ENCODE measurements around the gene GPR160. TPM values are rescaled to one million over a fixed set of nuclear protein-coding genes. Genes with fewer than 3 reads are reported as not detected.

Gene GPR160
- total RNA-seq, 1 donor from 2014 or later: 1.2 TPM

DNA sequence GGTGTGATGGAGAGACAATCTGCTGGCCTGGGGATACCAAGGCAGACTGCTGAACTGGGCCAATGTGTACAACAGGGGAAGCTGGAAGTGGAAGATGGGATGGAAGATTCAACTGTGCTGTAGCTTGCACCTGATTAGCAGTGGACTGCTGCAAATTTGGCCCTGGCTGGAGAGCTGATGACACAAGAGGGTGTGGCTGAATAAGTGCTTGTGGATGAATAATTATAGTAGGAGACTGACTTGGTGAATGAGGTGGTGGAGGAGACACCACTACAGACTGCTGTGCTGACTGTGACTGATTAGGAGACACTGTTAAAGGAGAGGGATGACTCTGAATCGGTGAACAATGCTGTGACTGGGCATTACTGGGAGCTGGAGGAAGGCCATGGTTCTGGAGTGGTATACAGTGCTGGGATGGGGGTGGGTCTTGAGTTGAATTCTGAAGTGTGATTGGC is 91.2 kb downstream of the GPR160 start:
- H3K4me3 ChIP-seq: no peak overlapping the region
- no peak overlapping the region for H3K27ac ChIP-seq
- H3K36me3 ChIP-seq: peaks cover 0 to 38% of the 10 kb centered on the region in 2 donors
- DNase-seq (ENCODE audit: extremely low spot score in 2 of 2): no peak
- no peak for TF ChIP-seq POLR2AphosphoS5 (IDR thresholded peaks at IDR 0.05; ENCODE audit: insufficient read depth in 1 of 2, low read depth in 1 of 2)
- TF ChIP-seq CTCF (IDR thresholded peaks at IDR 0.05): no peak
- no peak for TF ChIP-seq POLR2A (IDR thresholded peaks at IDR 0.05)
- H3K27me3 ChIP-seq: no peaks in the 10 kb centered on the region
- H3K4me1 ChIP-seq: peaks cover 8% of the 10 kb centered on the region
- H3K9me3 ChIP-seq: no peaks in the 10 kb centered on the region
- intact Hi-C loops (cut with DNase I): no loop called here

- intact Hi-C loops (cut with DNase I): no loop called here
- peaks cover 8% of the 10 kb centered on the region for H3K4me1 ChIP-seq
- H3K9me3 ChIP-seq: no peaks in the 10 kb centered on the region
- TF ChIP-seq CTCF (IDR thresholded peaks at IDR 0.05): no peak
- no peak for TF ChIP-seq POLR2AphosphoS5 (IDR thresholded peaks at IDR 0.05; ENCODE audit: insufficient read depth in 1 of 2, low read depth in 1 of 2)
- TF ChIP-seq POLR2A (IDR thresholded peaks at IDR 0.05): no peak
- H3K4me3 ChIP-seq: no peak overlapping the region
- peaks cover 0 to 49% of the 10 kb centered on the region in 2 donors for H3K36me3 ChIP-seq
- H3K27me3 ChIP-seq: no peaks in the 10 kb centered on the region
- no peak for DNase-seq (ENCODE audit: extremely low spot score in 2 of 2)
- H3K27ac ChIP-seq: no peak overlapping the region
These were observed 92.7 kb downstream of the GPR160 start for GRCh38 chr3:170130532-170130931.

DNA sequence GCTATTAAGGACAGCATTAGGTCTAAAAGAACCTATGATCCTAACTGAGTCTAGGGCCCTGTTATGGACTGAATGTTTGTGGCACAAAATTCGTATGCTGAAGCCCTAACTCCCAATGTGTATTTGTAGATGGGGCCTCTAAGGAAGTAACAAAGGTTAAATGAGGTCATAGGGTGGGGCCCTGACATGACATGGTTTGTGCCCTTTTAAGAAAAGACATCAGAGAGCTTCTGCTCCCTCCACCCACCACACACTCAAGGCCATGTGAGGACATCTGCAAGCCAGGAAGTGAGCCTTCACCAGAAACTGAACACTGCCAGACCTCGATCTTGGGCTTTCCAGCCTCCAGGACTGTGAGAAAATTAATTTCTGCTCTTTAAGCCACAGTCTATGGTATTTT is 94.5 kb downstream of the GPR160 start:
- intact Hi-C loops (cut with DNase I): no loop called here
- TF ChIP-seq POLR2AphosphoS5 (IDR thresholded peaks at IDR 0.05; ENCODE audit: insufficient read depth in 1 of 2, low read depth in 1 of 2): no peak
- TF ChIP-seq POLR2A (IDR thresholded peaks at IDR 0.05): no peak
- no peak for TF ChIP-seq CTCF (IDR thresholded peaks at IDR 0.05)
- H3K36me3 ChIP-seq: peaks cover 0 to 52% of the 10 kb centered on the region in 2 donors

More for the DNA sequence above, 94.5 kb downstream of the GPR160 start:
- H3K4me3 ChIP-seq: no peak overlapping the region
- no peak for DNase-seq (ENCODE audit: extremely low spot score in 2 of 2)
- H3K9me3 ChIP-seq: no peaks in the 10 kb centered on the region
- no peaks in the 10 kb centered on the region for H3K27me3 ChIP-seq
- H3K4me1 ChIP-seq: peaks cover 8% of the 10 kb centered on the region
- no peak overlapping the region for H3K27ac ChIP-seq

Small RNA genes lying within 50 kb of the gene (small RNA-seq; reads per million reads assigned to genes)
- not detected for gene RNU4-38P

Other genes with a start within 250 kb of the GPR160 start
- not detected for gene LRRIQ4, start 225.1 kb upstream of the GPR160 start, total RNA-seq
- 0.49 TPM for gene LRRC34, start 225.1 kb upstream of the GPR160 start, total RNA-seq
- not detected for gene LRRC31, start 168.1 kb upstream of the GPR160 start, total RNA-seq
- not detected for gene SAMD7, start 126.4 kb upstream of the GPR160 start, total RNA-seq
- gene SEC62, start 71.2 kb upstream of the GPR160 start, total RNA-seq: 38.1 TPM
- 46.9 TPM for gene PHC3, start 143.7 kb downstream of the GPR160 start, total RNA-seq
- 33.9 TPM for gene PRKCI, start 184.4 kb downstream of the GPR160 start, total RNA-seq

Data from vagina (tissue), 2 donors.